Measurements from ENCODE around the gene PRPH. TPM values are rescaled to one million over a fixed set of nuclear protein-coding genes. Genes with fewer than 3 reads are reported as not detected.

PRPH gene
- total and polyA plus RNA-seq, 2 donors from 2014 or later = 0.71 to 2.7 TPM

- DNase-seq = no peak
- no peaks in the 10 kb centered on the region for H3K27me3 ChIP-seq (ENCODE audit: control insufficient read depth, insufficient read depth, low read length)
- no peak overlapping the region for H3K27ac ChIP-seq (ENCODE audit: low read depth in 2 of 2, low read length in 2 of 2)
- intact Hi-C loops (cut with DNase I) = no loop called here
- H3K9ac ChIP-seq (ENCODE audit: low read length in 3 of 3) = no peak overlapping the region
- H3K9me3 ChIP-seq (ENCODE audit: control insufficient read depth in 2 of 3, insufficient read depth in 1 of 3, low read length in 3 of 3) = no peaks in the 10 kb centered on the region
- H3K4me3 ChIP-seq (ENCODE audit: low read length in 3 of 3) = no peak overlapping the region
- no peaks in the 10 kb centered on the region for H3K36me3 ChIP-seq (ENCODE audit: control insufficient read depth in 2 of 3, insufficient read depth in 3 of 3, low read length in 3 of 3)
- no peak for FAIRE-seq
- H3K4me1 ChIP-seq (ENCODE audit: control insufficient read depth in 2 of 3, insufficient read depth in 2 of 3, low read depth in 1 of 3, low read length in 3 of 3) = peaks cover 0 to 9% (median 0%) of the 10 kb centered on the region in 3 donors
- TF ChIP-seq CTCF (IDR thresholded peaks at IDR 0.05; ENCODE audit: borderline replicate concordance, extremely low read depth, insufficient read depth) = no peak
Observed at GRCh38 chr12:49325606-49326005, 30.7 kb downstream of the PRPH start.

GRCh38 chr12:49327368-49327767 lies 32.4 kb downstream of the PRPH start:
- FAIRE-seq (no peak), DNase-seq (no peak)
- H3K9ac ChIP-seq (ENCODE audit: low read length in 3 of 3) = no peak overlapping the region
- no peak overlapping the region for H3K27ac ChIP-seq (ENCODE audit: low read depth in 2 of 2, low read length in 2 of 2)
- no peaks in the 10 kb centered on the region for H3K9me3 ChIP-seq (ENCODE audit: control insufficient read depth in 2 of 3, insufficient read depth in 1 of 3, low read length in 3 of 3)
- TF ChIP-seq CTCF (IDR thresholded peaks at IDR 0.05; ENCODE audit: borderline replicate concordance, extremely low read depth, insufficient read depth) = no peak
- H3K36me3 ChIP-seq (ENCODE audit: control insufficient read depth in 2 of 3, insufficient read depth in 3 of 3, low read length in 3 of 3) = no peaks in the 10 kb centered on the region
- no peak overlapping the region for H3K4me3 ChIP-seq (ENCODE audit: low read length in 3 of 3)
- H3K27me3 ChIP-seq (ENCODE audit: control insufficient read depth, insufficient read depth, low read length) = no peaks in the 10 kb centered on the region
- intact Hi-C loops (cut with DNase I) = no loop called here
- H3K4me1 ChIP-seq (ENCODE audit: control insufficient read depth in 2 of 3, insufficient read depth in 2 of 3, low read depth in 1 of 3, low read length in 3 of 3) = peaks cover 0 to 9% (median 0%) of the 10 kb centered on the region in 3 donors

GRCh38 chr12:49327887-49328286 lies 32.9 kb downstream of the PRPH start:
- FAIRE-seq (no peak), DNase-seq (no peak)
- Histone ChIP-seq H3K36me3 (ENCODE audit: control insufficient read depth in 2 of 3, insufficient read depth in 3 of 3, low read length in 3 of 3) (no peaks in the 10 kb centered on the region), H3K9me3 (ENCODE audit: control insufficient read depth in 2 of 3, insufficient read depth in 1 of 3, low read length in 3 of 3) (no peaks in the 10 kb centered on the region), H3K9ac (ENCODE audit: low read length in 3 of 3) (no peak overlapping the region), H3K4me1 (ENCODE audit: control insufficient read depth in 2 of 3, insufficient read depth in 2 of 3, low read depth in 1 of 3, low read length in 3 of 3) (peaks cover 0 to 9% (median 0%) of the 10 kb centered on the region in 3 donors), H3K27ac (ENCODE audit: low read depth in 2 of 2, low read length in 2 of 2) (no peak overlapping the region), H3K27me3 (ENCODE audit: control insufficient read depth, insufficient read depth, low read length) (no peaks in the 10 kb centered on the region), H3K4me3 (ENCODE audit: low read length in 3 of 3) (no peak overlapping the region)
- intact Hi-C loops (cut with DNase I) = no loop called here
- TF ChIP-seq CTCF (IDR thresholded peaks at IDR 0.05; ENCODE audit: borderline replicate concordance, extremely low read depth, insufficient read depth) = no peak

GRCh38 chr12:49328816-49329215 lies 33.9 kb downstream of the PRPH start:
- no peak for FAIRE-seq
- no peak for TF ChIP-seq CTCF (IDR thresholded peaks at IDR 0.05; ENCODE audit: borderline replicate concordance, extremely low read depth, insufficient read depth)
- Histone ChIP-seq H3K36me3 (ENCODE audit: control insufficient read depth in 2 of 3, insufficient read depth in 3 of 3, low read length in 3 of 3) (no peaks in the 10 kb centered on the region), H3K27me3 (ENCODE audit: control insufficient read depth, insufficient read depth, low read length) (peaks cover 6% of the 10 kb centered on the region), H3K9me3 (ENCODE audit: control insufficient read depth in 2 of 3, insufficient read depth in 1 of 3, low read length in 3 of 3) (no peaks in the 10 kb centered on the region), H3K4me1 (ENCODE audit: control insufficient read depth in 2 of 3, insufficient read depth in 2 of 3, low read depth in 1 of 3, low read length in 3 of 3) (peaks cover 0 to 3% (median 0%) of the 10 kb centered on the region in 3 donors), H3K9ac (ENCODE audit: low read length in 3 of 3) (no peak overlapping the region), H3K27ac (ENCODE audit: low read depth in 2 of 2, low read length in 2 of 2) (no peak overlapping the region), H3K4me3 (ENCODE audit: low read length in 3 of 3) (no peak overlapping the region)
- no peak for DNase-seq
- intact Hi-C loops (cut with DNase I) = no loop called here
